NCI-H1092 (cell line): ENCODE measurements around the gene AGAP9.
"Not testable (repeated sequence)": the region's sequence is repeated elsewhere in the genome, so short reads cannot be mapped to it uniquely, and the experiment has no call there.

Experiments used
- DNase-seq: peaks from one replicate; lab custom pipeline; 2025; lab: John Stamatoyannopoulos, UW

AGAP9 gene

DNA sequence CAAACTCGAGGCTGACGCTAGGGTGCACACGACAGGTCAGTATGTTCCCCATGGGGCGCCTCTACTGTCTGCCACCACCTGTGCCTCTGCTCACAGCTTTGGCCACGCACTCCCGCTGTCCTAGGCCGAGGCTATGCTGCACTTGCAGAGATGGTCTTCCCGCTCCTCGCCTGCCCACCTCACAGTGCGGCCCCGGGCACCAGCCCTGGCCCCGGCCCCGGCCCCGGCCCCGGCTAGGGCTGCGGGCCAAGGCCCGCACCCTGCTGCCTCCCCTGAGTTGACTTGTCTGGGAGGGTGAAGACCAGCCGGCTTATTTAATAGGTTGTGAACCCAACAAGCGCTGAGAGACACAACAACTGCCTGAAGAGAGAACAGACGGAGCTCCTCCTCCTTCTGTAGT is at the start of gene AGAP9:
AGAP9 (minus strand) TSS at position 164 of the 400 bp plus-strand sequence; CDS start at position 52, 112 bp downstream.
- not testable (repeated sequence) for DNase-seq

- not testable (repeated sequence) for DNase-seq
Observed at GRCh38 chr10:47571138-47571912, 47.9 kb upstream of the AGAP9 start.

DNA sequence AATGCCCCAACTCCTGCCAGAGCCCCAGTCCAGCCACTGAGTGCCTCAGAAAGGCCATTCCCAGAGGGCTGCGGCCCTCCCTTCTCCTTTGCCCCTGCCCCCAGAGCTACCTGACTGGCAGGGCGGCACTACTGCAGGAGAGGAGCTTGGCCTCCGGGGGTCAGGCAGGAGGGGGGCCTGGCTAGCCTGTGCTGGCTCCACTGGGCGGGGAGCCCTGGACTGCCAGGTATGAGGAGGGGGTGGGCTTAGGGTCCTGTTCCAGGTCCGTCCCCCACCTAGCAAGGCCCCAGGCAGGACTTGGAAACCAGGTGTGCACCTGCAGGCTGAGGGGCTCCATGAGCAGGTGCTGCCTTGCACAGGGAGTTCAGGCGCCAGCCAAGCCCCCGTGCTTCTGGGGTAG is 43.3 kb upstream of the AGAP9 start:
- not testable (repeated sequence) for DNase-seq

- DNase-seq, result not testable (repeated sequence)
Observed at GRCh38 chr10:47566108-47566699, 42.8 kb upstream of the AGAP9 start.

DNA sequence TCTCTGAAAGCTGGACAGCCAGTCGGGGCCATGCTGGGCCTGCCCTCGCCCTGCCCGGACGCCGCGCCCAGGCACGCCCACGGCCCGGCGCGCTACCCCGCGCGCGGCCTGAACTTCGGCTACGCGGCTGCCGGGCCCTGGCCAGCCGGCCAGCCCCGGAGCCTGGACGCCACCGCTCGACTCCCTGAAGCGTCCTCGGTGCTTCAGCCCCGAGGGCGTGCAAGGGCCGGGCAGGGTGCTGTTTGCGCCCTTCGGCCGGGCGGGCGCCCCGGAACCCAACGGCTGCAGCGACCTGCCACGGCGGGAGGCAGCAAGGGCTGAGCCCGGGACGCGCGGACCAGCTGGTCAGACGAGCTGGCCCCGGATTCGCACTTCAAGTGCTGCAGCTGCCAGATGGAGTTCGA is 42.1 kb upstream of the AGAP9 start:
- not testable (repeated sequence) for DNase-seq

DNA sequence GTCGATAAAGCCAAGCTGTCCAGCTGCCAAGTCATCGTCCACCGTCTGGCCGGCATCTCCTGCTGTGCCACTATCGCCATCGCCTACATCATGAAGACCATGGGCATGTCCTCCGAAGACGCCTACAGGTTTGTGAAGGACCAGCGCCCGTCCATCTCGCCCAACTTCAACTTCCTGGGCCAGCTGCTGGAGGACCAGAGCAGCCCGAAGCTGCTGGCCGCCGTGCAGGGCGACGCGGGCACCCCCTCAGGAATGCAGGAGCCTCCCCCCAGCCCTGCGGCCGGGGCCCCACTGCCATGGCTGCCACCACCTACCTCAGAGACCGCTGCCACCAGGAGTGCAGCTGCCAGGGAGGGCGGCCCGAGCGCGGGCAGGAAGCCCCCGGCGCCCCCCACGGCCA is 41.5 kb upstream of the AGAP9 start:
- DNase-seq, result not testable (repeated sequence)

DNA sequence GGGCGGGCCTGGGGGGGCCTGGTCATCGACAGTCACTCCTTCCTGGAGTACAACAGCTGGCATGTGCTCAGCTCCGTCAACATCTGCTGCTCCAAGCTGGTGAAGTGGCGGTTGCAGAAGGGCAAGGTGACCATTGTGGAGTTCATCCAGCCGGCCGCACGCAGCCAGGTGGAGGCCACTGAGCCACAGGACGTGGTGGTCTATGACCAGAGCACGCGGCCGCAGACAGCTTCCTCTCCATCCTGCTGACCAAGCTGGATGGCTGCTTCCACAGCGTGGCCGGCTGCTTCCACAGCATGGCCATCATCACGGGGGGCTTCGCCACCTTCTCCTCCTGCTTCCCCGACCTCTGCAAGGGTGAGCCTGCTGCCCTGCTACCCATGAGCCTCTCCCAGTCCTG is 40.9 kb upstream of the AGAP9 start:
- not testable (repeated sequence) for DNase-seq

DNA sequence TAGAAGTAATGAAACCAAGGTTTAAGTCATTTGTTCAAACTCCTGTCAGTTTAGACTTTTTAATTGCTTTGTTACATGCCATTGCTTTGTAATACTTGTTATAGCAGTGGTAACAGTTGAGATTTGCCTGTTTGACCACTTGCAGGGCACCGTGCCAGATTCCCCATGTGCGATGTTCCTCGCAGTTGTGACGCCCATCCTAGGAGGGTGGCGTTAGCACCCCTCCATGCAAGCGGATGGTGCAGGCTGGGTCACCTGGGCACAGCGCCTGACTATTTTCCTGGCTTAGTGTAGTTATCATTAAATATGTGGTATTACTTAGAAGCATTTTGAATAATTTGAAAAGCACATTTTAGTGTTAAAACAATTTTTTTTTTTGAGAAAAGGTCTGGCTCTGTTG is 37.0 kb upstream of the AGAP9 start:
- DNase-seq, result not testable (repeated sequence)

- DNase-seq, result not testable (repeated sequence)
Observed at GRCh38 chr10:47559718-47560308, 36.4 kb upstream of the AGAP9 start.

DNA sequence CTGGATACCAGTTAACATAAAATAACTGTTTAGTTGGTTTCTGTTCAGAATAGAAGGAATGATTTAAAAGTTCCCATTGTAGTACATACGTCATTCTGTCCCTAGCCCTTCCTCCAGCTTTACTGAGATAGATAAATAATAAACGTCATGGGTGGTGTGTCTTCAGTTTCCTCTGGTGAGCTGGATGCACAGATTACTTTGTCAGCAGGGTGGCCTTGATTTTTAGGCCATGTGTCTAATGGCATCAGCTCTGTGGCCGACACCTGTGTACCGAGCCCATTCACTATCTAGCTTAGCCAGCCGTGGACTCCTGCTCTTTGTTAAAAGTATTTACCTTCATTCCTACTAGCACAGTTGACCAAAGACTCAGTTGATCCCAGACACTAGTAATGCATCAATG is 34.7 kb upstream of the AGAP9 start:
- not testable (repeated sequence) for DNase-seq

DNA sequence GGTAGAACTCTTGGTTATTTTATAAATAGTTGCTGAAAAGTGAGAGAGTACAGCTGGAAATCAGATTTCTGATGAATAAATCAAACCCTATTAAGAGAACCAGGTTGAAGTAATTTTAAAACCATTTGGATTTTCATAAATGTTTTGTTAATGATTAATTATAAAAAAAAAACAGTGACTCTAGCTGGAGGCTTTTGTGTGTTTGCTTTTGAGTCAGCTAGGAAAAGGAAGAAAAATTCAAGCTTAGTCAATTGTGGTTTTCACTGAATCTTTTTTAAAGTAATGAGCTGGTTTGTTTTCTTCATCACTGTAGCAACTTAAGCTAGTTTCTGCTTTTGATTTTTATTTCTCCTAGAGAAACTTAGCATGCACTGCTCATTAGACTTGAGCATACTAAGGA is 34.2 kb upstream of the AGAP9 start:
- not testable (repeated sequence) for DNase-seq

- not testable (repeated sequence) for DNase-seq
Observed at GRCh38 chr10:47555334-47555733, 31.9 kb upstream of the AGAP9 start.

- DNase-seq, result not testable (repeated sequence)
Observed at GRCh38 chr10:47554552-47554951, 31.1 kb upstream of the AGAP9 start.

DNA sequence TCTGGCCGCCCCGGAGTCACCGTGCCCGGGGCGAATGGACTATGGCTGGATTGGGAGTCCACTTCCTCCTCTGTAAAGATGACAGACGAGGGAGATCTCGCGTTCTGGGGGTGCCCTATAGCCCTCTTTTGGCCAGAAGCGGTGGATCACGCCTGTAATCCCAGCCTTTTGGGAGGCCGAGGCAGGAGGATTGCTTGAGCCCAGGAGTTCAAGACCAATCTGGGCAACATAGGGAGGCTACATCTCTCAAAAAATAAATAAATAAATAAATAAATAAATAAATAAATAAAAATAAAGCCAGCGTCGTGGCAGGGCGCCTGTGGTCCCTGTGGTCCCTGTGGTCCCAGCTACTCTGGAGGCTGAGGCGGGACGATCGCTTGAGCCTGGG is 30.4 kb upstream of the AGAP9 start:
- DNase-seq, result not testable (repeated sequence)

DNA sequence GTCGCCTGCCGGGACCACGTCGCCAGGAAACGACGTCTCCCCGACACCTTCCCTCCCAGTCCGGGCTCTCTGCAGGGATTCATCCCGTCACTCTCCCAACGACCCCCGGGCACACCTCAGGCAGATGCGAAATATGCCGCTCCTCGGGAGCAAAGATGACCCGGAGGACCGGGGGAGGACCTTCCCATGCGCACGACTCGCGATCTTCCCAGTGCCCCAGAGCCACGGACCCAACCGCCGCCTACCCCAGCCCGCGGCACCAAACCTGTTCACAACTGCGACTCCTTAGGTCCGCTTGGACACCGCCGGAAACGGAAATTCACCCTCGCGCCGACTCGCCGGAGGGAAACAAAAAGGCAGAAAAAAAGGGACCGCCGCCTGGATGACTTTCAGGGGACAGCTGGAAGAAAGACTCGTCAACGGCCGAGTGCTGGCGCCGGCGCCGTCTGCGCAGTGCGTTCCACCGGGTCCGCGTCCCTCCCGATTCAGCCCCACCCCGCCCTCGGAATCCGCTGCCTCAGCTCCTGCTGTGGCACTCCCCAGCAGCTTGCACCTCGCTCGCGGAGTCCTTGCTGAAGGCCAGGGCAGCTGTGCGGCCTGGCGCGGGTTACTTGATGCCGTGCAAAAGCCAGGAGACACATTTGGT is 29.9 kb upstream of the AGAP9 start:
- DNase-seq, result peak; percentile 70

- DNase-seq, result not testable (repeated sequence)
Observed at GRCh38 chr10:47552719-47553118, 29.3 kb upstream of the AGAP9 start.

DNA sequence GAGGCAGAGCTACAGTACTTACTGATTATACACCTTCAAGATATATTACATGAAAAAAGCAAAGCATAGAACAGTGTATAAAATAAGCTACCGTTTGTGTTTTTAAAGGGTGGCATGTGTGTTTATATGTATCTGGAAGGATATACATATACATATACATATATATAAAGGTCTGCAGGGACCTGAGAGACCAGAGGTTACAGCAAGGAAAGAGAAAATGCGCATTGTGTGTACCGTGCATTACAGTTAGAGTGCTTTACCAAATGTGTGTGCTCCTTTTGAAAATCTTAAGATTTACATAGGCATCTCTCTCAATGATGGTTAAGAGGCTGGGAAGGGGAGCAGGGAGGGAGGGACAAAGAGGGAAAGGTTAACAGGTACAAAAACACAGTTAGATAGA is 23.8 kb upstream of the AGAP9 start:
- not testable (repeated sequence) for DNase-seq

DNA sequence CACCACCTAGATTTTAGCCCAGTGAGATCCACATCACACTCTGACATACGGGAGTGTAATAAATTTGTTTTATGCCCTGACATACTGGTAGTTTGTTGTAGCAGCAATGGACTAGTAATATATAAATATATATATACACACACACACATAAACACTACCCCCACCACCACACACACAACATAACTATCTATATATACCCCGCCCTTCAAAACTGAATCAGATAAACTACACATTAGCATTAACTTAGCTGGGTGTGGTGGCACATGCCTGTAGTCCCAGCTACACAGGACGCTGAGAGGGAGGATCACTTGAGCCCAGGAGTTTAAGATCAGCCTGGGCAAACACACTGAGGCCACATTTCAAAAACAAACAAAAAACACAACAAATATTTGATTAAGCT is 13.0 kb upstream of the AGAP9 start:
- DNase-seq, result not testable (repeated sequence)

DNA sequence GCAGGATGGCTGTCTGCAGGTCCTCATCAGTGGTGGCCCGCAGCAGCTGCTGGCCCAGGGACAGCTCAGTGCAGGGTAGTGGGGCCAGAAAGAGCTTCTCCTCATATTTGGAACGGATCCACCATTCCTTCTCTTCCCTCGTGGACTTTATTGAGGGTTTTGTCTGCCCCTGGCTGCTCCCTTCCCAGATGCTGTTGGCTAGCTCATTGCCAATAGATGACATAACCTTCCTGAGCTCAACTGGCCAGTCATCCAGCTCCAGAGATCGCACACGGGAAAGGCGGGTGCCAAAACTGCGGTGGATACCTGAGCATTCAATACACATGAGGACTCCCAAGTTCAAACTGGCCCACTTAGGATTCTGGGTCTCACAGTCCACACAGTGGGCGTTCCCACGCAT is 21.1 kb downstream of the AGAP9 start:
- DNase-seq, result not testable (repeated sequence)

DNA sequence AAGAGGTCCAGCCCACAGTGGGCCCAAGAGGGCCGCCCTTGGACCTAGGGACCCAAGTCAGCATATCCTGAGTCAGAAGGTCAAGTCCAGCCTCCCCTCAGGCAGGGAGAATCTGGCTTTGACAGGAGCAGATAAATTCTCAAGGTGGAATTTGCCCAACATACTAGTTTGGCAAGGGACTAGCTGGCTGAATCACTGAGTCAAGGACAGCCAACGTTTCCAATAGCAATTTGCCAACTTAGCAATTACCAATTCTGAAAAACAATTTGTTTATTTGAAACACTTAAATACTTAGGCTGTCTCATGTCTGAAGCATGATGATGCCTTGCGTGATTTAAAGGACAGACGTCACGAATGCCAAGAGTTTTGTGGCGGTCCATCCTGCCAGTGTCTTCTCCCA is 29.2 kb downstream of the AGAP9 start:
- not testable (repeated sequence) for DNase-seq

GRCh38 chr10:47491600-47491999 is 31.8 kb downstream of the AGAP9 start, which contains the start of gene FAM25G:
FAM25G (minus strand) TSS chr10:47491700; CDS start chr10:47491674, 26 bp downstream.
- DNase-seq, result not testable (repeated sequence)

DNA sequence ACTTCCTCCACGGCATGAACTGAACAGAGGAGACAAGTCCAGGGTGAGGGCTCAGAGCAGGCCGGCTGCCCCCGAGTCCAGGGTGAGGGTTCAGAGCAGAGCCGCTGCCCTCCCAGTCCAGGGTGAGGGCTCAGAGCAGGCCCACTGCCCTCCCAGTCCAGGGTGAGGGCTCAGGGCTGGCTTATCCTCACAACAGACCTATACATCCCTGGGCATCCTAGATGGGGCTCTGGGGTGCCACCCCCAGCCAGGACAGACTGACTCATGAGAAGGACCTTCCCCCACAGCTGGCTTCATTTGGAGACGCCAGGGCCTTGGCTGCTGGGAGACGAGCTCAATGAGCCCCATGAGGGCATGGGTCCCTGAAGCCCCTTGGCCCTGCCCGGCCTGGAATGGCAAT is 33.8 kb downstream of the AGAP9 start:
- not testable (repeated sequence) for DNase-seq
